ENCODE results near the gene DUSP3. TPM values are rescaled to one million over a fixed set of nuclear protein-coding genes. Genes with fewer than 3 reads are reported as not detected.

The DUSP3 gene
- total and polyA plus RNA-seq, 10 of the 15 experiments (the other 5 are each of a cell fraction or from before 2014, with no cell fraction given) = 1.5 to 12.1 (median 3.8) TPM

DNA sequence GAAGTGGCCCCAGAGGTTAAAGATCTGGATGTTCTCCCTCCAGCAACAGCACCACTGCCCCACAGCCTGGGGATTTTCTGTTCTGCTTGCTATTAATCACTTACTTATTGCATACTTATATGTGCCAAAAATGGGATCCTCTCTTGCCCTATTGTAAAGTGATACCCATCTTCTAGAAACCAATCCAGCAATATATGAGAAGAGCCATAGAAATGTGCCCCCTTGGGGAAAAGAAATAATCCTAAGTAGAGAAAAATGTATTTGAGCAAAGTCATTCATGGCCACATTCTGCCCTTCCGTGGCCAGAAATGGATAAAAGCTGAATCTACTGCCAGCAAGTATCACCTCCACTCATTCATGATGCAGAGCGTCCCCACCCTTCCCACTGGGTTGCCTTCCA, 41.1 kb downstream of the DUSP3 start:
- H4K20me1 ChIP-seq (ENCODE audit: control insufficient read depth, insufficient read depth) = no peaks in the 10 kb centered on the region
- H3K27me3 ChIP-seq (replicated peaks in 1 of 2; ENCODE audit: control insufficient read depth in 2 of 2, insufficient read depth in 2 of 2, low read length in 1 of 2) = peaks cover 0 to 4% of the 10 kb centered on the region in 2 experiments; a peak in 2 of 4 replicates
- FAIRE-seq (no peak), DNase-seq (ENCODE audit: low read depth, low spot score) (no peak), ATAC-seq (no peak)
- SMC1A ChIA-PET (ENCODE audit: uncharacterized antibody, unreplicated experiment) = no interaction called here
- no peaks in the 10 kb centered on the region for H3K79me2 ChIP-seq (ENCODE audit: control insufficient read depth, insufficient read depth, low read length)
- in situ Hi-C loops (cut with MboI) = no loop called here
- H2AFZ ChIP-seq (ENCODE audit: control insufficient read depth, low read depth, low read length) = no peak overlapping the region
- no peaks in the 10 kb centered on the region for H3K36me3 ChIP-seq (ENCODE audit: control insufficient read depth in 2 of 2, insufficient read depth in 2 of 2, low read length in 1 of 2)
- TF ChIP-seq SREBF1 (IDR thresholded peaks at IDR 0.05; ENCODE audit: low read length) = no peak
- no peak for TF ChIP-seq POLR2AphosphoS5 (IDR thresholded peaks at IDR 0.05; ENCODE audit: low read length)
- TF ChIP-seq ZZZ3 (IDR thresholded peaks at IDR 0.05; ENCODE audit: control insufficient read depth, insufficient read length, low read depth) = no peak
- TF ChIP-seq, protein P1, sequence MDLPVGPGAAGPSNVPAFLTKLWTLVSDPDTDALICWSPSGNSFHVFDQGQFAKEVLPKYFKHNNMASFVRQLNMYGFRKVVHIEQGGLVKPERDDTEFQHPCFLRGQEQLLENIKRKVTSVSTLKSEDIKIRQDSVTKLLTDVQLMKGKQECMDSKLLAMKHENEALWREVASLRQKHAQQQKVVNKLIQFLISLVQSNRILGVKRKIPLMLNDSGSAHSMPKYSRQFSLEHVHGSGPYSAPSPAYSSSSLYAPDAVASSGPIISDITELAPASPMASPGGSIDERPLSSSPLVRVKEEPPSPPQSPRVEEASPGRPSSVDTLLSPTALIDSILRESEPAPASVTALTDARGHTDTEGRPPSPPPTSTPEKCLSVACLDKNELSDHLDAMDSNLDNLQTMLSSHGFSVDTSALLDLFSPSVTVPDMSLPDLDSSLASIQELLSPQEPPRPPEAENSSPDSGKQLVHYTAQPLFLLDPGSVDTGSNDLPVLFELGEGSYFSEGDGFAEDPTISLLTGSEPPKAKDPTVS (IDR thresholded peaks at IDR 0.05; ENCODE audit: low read depth, low read length) = no peak
- no peak for TF ChIP-seq KAT2A (conservative IDR thresholded peaks at IDR 0.05; ENCODE audit: control insufficient read depth, low read depth, low read length)
- TF ChIP-seq CHD2 (IDR thresholded peaks at IDR 0.05; ENCODE audit: borderline replicate concordance, low read depth, low read length) = no peak
- TF ChIP-seq CBFB (IDR thresholded peaks at IDR 0.05; ENCODE audit: low read depth) = no peak
- no peak for TF ChIP-seq BHLHE40 (IDR thresholded peaks at IDR 0.05; ENCODE audit: borderline replicate concordance in 1 of 2, low read depth in 2 of 2, low read length in 1 of 2)
- TF ChIP-seq, protein P2, sequence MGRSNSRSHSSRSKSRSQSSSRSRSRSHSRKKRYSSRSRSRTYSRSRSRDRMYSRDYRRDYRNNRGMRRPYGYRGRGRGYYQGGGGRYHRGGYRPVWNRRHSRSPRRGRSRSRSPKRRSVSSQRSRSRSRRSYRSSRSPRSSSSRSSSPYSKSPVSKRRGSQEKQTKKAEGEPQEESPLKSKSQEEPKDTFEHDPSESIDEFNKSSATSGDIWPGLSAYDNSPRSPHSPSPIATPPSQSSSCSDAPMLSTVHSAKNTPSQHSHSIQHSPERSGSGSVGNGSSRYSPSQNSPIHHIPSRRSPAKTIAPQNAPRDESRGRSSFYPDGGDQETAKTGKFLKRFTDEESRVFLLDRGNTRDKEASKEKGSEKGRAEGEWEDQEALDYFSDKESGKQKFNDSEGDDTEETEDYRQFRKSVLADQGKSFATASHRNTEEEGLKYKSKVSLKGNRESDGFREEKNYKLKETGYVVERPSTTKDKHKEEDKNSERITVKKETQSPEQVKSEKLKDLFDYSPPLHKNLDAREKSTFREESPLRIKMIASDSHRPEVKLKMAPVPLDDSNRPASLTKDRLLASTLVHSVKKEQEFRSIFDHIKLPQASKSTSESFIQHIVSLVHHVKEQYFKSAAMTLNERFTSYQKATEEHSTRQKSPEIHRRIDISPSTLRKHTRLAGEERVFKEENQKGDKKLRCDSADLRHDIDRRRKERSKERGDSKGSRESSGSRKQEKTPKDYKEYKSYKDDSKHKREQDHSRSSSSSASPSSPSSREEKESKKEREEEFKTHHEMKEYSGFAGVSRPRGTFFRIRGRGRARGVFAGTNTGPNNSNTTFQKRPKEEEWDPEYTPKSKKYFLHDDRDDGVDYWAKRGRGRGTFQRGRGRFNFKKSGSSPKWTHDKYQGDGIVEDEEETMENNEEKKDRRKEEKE (IDR thresholded peaks at IDR 0.05) = no peak
- no peak for TF ChIP-seq KDM1A (IDR thresholded peaks at IDR 0.05; ENCODE audit: borderline replicate concordance)
- TF ChIP-seq, protein P3, sequence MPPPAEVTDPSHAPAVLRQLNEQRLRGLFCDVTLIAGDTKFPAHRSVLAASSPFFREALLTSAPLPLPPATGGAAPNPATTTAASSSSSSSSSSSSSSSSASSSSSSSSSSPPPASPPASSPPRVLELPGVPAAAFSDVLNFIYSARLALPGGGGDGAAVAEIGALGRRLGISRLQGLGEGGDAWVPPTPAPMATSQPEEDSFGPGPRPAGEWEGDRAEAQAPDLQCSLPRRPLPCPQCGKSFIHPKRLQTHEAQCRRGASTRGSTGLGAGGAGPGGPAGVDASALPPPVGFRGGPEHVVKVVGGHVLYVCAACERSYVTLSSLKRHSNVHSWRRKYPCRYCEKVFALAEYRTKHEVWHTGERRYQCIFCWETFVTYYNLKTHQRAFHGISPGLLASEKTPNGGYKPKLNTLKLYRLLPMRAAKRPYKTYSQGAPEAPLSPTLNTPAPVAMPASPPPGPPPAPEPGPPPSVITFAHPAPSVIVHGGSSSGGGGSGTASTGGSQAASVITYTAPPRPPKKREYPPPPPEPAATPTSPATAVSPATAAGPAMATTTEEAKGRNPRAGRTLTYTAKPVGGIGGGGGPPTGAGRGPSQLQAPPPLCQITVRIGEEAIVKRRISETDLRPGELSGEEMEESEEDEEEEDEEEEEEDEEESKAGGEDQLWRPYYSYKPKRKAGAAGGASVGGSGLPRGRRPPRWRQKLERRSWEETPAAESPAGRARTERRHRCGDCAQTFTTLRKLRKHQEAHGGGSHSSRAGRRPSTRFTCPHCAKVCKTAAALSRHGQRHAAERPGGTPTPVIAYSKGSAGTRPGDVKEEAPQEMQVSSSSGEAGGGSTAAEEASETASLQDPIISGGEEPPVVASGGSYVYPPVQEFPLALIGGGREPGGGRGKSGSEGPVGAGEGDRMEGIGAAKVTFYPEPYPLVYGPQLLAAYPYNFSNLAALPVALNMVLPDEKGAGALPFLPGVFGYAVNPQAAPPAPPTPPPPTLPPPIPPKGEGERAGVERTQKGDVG (CRISPR knock-in tag; IDR thresholded peaks at IDR 0.05) = no peak
- no peak for TF ChIP-seq HDAC6 (IDR thresholded peaks at IDR 0.05; ENCODE audit: unreplicated experiment)
- no peak for TF ChIP-seq PAX5 (IDR thresholded peaks at IDR 0.05; ENCODE audit: borderline replicate concordance, low read depth, low read length)
- intact Hi-C loops (cut with micrococcal nuclease; ENCODE audit: unreplicated experiment) = no loop called here
- H3K4me1 ChIP-seq (ENCODE audit: control insufficient read depth, insufficient read depth, low read length) = no peaks in the 10 kb centered on the region
- RAD21 ChIA-PET (ENCODE audit: unreplicated experiment) = no interaction called here
- H3K4me2 ChIP-seq (ENCODE audit: control insufficient read depth, insufficient read depth) = no peak overlapping the region
- H3K9ac ChIP-seq (ENCODE audit: control insufficient read depth, insufficient read depth, low read length) = no peak overlapping the region
- 16% methylated on average over 2 of the region's 2 CpGs for WGBS (ENCODE audit: insufficient coverage, insufficient replicate concordance, low lambda C conversion rate, missing lambda C conversion rate)
- H3K27ac ChIP-seq (ENCODE audit: control insufficient read depth, insufficient read depth) = no peak overlapping the region
- BruUV-seq (replicated peaks) = no TSS peak
- CTCF ChIA-PET = interaction anchor here (1.0 kb wide), 1 partner anchor 44 kb away, joined by 3 read pairs; no protein-coding TSS in a partner anchor
- H3K9me3 ChIP-seq (replicated peaks; ENCODE audit: control insufficient read depth, insufficient read depth, low read length) = no peaks in the 10 kb centered on the region; the same call in 2 of the 3 replicates
- POLR2A ChIA-PET = no interaction called here
- no peak overlapping the region for H3K4me3 ChIP-seq
